CD4-positive, alpha-beta T cell treated with Interleukin-1 beta for 1 hour (primary cell): ENCODE results near the gene LGALS4.
"Not testable (repeated sequence)": the region's sequence is repeated elsewhere in the genome, so short reads cannot be mapped to it uniquely, and the experiment has no call there.

Source experiments
- DNase-seq, 2 donors: peaks; one replicate each; pipeline ENCODE4 v3.0.0-alpha.2; 2020 to 2022

LGALS4 gene

DNA sequence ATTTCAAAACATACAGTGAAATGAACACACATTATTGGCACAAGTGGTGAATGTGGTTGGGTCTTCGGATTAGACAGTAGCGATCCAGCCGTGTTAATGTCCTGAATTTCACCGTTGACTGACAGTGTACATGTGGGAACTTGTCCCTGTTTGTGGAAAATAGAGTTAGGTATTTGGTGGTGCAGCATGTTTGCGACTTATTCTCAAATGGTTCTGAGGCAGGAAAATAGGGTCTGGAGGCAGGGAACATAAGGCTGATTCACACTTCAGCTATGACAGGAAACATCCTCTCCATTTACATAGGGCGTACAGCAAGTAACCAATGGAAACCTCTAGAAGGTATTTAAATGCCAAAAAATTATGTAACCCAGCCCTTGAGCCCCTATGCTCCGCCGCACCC is 19.6 kb downstream of the LGALS4 start:
- DNase-seq = no peak

DNA sequence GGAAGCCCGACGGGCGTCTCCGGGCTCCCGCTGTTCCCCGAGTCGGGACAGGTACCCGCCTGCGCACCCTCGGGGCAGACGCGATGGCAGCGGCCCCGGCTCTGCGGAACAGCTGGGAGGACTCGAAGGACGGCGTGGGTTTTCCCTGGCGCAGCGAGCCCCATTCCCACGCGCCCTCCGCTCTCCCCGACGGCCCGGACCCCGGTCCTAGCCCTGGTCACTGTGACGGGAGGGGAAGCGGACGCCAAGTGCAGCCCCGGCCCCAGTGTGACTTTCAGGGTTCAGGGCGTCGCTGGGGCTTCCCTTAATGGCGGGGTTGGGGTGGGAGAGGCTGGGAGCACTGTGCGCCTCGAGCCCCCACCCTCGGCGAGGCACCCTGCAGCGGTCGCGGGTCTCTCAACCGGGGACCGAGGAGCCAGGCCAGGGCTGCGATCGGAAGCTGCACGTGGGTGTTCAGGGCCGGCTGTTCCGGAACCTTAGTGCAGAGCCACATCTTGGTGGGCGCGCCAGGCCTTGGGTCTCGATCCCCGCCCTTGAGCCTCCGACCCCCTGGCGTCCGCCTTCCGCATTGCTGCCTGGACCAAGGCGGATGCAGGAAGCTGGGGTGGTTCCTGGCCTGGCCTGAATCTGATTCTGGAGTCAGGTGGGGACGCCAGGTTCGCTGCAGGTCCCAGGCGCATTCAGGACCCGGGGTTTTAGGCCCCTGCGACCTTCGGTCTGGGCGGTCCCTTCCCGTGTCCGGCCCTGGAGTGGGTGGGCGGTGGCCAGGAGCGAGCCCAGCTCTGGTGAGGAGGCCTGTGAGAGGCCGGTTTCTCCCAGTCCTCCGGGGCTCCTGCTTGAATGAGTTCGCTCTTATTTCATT is 20.3 kb downstream of the LGALS4 start:
- DNase-seq = peak; percentile 39 to 46

DNA sequence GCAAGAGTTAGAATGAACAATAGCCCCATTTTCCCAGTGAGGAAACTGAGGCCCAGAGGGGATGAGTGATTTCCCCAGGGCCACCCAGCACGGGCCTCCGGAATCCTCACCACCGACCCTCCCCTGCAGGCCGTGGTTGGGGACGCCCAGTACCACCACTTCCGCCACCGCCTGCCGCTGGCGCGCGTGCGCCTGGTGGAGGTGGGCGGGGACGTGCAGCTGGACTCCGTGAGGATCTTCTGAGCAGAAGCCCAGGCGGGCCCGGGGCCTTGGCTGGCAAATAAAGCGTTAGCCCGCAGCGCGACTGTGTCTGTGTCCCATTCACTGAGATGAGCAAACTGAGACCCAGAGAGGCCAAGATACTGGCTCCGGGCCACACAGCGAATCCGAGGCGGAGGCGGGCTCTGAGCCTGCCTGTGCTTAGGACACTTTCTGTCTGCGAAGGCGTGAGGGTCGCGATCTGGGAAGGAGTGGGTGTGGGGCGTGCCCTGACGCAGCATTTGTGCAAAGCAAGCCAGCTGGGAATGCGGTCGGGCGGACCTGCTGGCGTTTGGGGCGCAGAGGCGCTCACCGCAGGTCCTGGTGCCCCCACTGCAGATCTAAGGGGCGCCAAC is 21.2 kb downstream of the LGALS4 start:
- not testable (repeated sequence) for DNase-seq

DNA sequence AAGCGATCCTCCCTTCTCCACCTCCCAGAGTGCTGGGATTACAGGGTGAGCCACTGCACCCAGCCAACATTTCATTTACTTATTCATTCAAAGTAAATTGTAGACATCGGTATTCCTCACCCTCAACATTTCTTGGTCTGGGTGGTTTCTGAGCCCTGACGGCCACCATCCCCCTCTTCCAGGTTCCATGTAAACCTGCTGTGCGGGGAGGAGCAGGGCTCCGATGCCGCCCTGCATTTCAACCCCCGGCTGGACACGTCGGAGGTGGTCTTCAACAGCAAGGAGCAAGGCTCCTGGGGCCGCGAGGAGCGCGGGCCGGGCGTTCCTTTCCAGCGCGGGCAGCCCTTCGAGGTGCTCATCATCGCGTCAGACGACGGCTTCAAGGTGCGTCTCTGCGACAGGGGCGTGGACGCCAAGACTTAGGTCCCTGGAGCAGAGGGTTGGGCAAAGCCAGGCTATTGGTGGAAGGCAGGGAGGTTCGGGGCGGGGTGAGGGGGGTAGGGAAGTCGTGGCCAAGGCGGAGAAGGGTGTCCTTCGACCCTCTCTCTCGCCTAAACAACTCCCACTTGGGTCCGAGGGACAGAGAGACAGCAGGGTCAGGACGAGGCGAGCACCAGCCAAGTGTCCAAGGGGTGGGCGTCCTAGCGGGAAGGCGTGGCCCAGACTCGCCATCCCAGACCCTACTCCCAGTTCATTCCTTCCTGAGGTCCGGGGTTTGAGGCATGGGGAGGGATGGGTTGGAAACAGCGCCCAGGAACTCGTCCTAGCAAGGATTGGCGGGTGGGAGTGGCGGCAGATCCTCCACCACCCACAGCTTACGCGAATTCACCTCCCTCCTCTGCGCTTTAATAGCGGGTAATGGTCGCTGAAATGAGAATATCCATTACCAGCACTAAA is 22.0 kb downstream of the LGALS4 start:
- DNase-seq = not testable (repeated sequence)

DNA sequence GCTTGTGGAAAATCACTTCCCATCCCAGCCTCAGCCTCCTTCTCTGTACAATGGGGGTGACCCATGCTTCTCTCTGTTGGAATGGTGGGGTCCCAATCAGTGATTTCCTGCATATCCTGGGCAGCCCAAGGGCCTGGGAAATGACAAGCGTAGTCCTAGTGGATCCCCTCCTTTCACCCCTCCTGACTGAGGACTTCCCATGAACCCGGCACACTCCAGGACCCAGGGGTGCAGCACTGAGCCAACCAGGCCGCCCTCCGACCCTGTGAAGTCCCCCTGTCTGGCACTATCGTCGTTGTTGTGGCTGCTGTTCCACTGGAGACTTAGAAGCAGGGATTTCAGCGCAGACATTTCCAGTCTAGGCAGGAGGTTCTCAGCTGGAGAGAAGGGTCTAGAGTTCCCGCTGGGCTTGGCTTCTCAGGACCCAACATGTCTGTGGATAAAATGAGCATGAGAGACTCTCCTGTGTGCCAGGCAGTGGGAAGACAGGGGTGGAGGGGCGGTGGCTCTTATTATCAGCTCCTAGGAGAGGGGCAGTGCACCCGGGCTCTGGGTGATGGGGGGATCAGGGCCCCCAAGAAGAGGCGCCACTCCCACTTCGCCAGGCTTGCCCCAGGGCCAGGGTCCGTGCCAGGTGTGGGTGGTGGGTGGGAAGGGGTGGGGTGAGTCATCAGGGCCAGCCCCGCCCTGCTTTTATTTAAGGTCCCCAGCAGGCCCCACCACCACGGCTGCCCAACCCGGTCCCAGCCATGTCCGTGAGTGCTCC is 24.1 kb downstream of the LGALS4 start, which contains the start of gene LGALS7B:
LGALS7B (plus strand) TSS at position 723 of the 766 bp plus-strand sequence; CDS start at position 750, 27 bp downstream.
- DNase-seq = no peak

DNA sequence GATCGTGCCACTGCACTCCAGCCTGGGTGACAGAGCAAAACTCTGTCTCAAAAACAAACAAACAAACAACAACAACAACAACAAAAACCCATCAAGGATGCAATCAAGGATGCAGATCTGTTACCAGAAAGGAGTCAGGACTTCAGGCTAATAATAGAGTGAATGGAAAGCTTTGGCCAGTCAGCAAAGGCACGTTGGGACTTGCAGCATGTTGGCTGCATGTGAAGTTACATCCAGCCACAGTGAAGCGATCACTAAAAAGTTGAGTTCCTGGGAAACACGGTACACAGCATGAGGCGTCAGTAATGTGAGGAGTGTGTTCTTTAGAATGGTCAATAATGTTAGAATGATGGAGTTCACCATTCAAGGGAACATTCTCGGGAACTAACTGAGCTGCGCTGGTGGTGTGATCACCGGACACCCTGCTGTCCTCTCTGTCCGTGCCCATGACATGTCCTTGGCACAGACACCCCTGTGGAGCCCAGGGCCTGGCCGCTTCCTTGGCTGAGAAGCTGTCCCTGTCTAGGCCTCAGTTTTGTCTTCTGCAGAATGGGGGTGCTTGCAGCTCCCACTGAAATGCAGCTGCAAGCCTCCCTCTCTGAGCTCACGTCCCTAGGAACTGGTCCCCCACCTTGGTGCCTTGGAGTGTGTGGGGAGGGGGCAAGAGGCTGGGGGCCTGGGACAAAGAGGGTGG is 26.0 kb downstream of the LGALS4 start:
- no peak for DNase-seq

DNA sequence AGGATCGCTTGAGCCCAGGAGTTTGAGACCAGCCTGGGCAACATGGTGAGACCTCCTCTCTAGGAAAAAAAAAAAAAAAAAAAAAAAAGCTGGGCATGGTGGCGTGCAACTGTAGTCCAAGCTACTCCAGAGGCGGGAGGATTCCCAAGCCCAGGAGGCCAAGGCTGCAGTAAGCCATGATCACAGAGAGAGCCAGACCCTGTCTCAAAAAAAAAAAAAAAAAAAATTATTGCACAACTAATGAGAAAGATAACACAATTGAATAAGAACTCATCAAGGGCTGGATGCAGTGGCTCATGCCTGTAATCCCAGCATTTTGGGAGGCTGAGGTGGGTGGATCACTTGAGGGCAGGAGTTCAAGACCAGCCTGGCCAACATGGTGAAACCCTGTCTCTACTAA is 26.7 kb downstream of the LGALS4 start:
- not testable (repeated sequence) for DNase-seq

DNA sequence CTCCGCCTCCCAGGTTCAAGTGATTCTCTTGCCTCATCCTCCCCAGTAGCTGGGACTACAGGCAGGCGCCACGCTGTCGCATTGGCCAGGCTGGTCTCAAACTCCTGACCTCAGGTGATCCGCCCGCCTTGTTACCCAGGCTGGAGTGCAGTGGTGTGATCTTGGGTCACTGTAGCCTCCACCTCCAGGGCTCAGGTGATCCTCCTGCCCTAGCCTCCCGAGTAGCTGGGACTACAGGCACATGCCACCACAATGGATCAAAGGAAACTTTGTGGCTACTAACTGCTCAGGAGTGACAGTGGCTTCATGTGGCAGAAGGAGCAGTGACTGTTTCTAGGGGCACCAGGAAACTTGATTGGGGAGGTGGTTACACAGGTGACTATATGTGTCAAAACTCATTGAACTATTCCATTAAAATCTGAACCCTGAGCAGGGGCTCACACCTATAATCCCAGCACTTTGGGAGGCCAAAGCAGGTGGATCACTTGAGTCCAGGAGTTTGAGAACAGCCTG is 27.5 kb downstream of the LGALS4 start:
- DNase-seq = no peak

DNA sequence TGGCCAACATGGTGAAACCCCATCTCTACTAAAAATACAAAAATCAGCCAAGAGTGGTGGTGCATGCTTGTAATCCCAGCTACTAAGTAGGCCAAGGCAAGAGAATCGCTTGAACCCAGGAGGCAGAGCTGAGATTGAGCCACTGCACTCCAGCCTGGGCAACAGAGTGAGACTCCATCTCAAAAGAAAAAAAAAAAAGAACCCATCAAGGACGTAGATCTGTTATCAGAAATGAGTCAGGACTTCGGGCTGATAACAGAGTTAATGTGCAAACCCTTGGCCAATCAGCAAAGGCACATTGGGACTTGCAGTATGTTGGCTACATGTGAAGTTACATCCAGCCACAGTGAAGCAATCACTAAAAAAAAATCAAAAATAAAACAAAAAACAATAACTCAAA is 28.5 kb downstream of the LGALS4 start:
- DNase-seq = no peak

DNA sequence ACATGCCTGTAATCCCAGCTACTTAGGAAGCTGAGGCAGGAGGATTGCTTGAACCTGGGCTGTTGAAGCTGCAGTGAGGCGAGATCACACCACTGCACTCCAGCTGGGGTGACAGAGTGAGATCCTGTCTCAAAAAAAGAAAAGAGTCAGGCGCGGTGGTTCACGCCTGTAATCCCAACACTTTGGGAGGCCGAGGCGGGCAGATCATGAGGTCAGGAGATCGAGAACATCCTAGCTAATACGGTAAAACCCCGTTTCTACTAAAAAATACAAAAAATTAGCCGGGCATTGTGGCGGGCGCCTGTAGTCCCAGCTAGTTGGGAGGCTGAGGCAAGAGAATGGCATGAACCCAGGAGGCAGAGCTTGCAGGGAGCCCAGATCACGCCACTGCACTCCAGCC is 30.5 kb downstream of the LGALS4 start:
- not testable (repeated sequence) for DNase-seq

DNA sequence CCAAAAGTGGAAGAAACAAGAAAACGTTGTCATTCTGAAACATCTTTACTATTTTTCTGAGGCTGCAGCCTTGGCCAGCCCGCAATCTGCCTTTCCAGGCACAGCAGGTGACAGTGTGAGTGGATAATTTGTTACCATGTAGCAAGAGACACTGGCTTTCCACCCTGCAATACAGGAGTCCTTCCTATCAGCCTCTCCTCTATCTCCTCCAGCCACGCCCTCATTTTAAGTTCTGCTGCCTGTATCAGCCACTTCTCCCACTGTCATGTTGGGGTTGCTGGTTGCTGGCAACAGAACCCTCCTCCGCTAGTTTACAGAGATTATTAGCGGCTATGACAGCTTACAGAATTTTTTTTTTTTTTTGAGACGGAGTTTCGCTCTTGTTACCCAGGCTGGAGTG is 31.7 kb downstream of the LGALS4 start:
- no peak for DNase-seq

DNA sequence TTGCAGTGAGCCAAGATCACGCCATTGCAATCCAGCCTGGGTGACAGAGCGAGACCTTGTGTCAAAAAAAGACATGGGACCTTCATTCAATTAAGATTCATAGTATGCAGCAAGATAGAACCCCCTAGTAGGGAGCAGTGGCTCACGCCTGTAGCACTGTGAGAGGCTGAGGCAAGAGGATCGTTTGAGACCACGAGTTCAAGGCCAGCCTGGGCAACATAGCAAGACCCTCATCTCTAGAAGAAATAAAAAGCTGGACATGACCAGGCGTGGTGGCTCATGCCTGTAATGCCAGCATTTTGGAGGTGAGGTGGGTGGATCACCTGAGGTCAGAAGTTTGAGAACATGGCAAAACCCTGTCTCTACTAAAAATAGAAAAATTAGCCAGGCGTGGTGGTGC is 32.3 kb downstream of the LGALS4 start:
- no peak for DNase-seq

DNA sequence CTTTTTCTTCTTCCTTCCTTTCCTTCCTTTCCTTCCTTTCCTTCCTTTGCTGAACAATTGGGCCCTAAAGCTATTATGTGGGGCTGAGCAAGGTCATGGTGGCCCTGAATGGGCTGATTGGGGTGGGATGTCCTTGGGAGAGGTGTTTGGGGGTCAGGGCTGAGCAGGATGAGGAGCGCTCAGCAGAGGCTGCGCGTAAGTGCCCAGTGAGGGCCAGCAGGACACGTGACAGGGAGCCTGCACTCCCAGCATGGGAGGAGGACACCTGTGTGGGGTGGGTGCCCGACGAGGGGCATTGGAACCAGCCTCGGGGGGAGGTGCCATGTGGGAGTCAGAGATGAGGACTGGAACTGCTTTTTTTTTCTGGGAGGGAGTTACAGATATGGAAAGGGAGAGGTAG is 34.0 kb downstream of the LGALS4 start:
- DNase-seq = no peak

DNA sequence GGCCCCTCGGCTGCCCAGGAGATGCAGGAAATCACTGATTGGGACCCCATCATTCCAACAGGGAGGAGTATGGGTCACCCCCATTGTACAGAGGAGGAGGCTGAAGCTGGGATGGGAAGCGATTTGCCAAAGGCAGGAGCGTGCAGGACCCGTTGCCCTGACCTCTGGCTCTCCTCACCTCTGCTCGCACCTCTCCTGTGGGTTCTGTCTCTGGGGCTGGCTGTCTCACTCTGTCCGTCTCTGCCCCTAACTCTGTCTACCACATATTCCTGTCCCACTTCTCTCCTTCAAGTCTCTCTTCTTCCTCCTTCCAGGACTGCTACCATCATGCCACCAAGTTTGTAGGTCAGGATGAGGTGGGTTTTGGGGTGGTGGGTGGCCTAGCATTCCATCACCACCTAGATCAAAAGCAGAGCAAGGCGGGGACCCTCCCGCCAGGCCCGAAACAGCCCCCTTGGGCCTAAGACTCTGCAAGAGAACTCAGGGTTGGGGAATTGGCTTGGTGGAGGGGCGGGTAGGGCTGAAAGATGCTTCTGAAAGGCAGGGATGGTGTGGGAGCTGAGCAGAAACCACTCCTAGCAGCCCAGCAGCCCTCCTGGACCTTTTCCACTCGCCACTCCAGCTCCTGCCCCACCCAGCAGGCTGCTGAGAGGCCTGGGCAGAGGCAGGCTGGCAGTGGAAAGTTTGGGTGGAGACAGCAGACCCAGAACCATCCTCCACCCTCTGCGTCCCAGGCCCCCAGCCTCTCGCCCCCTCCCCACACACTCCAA is 38.4 kb downstream of the LGALS4 start:
- DNase-seq = no peak

DNA sequence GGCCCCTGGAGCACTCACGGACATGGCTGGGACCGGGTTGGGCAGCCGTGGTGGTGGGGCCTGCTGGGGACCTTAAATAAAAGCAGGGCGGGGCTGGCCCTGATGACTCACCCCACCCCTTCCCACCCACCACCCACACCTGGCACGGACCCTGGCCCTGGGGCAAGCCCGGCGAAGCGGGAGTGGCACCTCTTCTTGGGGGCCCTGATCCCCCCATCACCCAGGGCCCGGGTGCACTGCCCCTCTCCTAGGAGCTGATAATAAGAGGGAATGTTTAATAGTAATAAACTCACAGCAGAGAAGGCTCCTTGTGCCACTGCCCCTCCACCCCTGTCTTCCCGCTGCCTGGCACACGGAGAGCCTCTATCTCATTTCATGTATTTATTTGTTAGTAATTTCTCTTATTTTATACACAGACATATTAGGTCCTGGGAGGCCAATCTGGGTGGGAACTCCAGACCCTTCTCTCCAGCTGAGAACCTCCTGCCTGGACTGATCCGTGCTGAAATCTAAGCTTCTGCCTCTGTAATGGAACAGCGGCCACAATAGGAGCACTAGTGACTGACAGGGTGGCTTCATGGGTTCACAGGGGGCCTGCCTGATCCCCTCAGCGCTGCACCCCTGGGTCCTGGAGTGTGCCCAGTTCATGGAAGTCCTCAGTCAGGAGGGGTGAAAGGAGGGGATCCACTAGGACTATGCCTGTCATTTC is 39.1 kb downstream of the LGALS4 start, which contains the start of gene LGALS7:
LGALS7 (minus strand) TSS at position 49 of the 709 bp plus-strand sequence; CDS start at position 24, 25 bp downstream.
- no peak for DNase-seq

DNA sequence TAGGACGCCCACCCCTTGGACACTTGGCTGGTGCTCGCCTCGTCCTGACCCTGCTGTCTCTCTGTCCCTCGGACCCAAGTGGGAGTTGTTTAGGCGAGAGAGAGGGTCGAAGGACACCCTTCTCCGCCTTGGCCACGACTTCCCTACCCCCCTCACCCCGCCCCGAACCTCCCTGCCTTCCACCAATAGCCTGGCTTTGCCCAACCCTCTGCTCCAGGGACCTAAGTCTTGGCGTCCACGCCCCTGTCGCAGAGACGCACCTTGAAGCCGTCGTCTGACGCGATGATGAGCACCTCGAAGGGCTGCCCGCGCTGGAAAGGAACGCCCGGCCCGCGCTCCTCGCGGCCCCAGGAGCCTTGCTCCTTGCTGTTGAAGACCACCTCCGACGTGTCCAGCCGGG is 41.2 kb downstream of the LGALS4 start:
- DNase-seq = not testable (repeated sequence)

DNA sequence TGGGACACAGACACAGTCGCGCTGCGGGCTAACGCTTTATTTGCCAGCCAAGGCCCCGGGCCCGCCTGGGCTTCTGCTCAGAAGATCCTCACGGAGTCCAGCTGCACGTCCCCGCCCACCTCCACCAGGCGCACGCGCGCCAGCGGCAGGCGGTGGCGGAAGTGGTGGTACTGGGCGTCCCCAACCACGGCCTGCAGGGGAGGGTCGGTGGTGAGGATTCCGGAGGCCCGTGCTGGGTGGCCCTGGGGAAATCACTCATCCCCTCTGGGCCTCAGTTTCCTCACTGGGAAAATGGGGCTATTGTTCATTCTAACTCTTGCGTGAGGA is 41.8 kb downstream of the LGALS4 start:
- DNase-seq = not testable (repeated sequence)

DNA sequence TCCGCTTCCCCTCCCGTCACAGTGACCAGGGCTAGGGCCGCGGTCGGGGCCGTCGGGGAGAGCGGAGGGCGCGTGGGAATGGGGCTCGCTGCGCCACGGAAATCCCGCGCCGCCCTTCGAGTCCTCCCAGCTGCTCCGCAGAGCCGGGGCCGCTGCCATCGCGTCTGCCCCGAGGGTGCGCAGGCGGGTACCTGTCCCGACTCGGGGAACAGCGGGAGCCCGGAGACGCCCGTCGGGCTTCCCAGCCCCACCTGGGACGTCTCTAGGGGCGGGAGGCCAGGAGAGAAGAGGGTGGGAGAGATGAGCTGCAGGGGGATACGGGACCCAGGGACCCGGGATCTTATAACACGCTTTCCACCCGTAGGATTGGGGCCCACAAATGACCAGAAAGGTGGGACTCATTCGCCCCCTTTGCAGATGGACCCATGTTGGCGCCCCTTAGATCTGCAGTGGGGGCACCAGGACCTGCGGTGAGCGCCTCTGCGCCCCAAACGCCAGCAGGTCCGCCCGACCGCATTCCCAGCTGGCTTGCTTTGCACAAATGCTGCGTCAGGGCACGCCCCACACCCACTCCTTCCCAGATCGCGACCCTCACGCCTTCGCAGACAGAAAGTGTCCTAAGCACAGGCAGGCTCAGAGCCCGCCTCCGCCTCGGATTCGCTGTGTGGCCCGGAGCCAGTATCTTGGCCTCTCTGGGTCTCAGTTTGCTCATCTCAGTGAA is 42.4 kb downstream of the LGALS4 start:
- DNase-seq = not testable (repeated sequence)

DNA sequence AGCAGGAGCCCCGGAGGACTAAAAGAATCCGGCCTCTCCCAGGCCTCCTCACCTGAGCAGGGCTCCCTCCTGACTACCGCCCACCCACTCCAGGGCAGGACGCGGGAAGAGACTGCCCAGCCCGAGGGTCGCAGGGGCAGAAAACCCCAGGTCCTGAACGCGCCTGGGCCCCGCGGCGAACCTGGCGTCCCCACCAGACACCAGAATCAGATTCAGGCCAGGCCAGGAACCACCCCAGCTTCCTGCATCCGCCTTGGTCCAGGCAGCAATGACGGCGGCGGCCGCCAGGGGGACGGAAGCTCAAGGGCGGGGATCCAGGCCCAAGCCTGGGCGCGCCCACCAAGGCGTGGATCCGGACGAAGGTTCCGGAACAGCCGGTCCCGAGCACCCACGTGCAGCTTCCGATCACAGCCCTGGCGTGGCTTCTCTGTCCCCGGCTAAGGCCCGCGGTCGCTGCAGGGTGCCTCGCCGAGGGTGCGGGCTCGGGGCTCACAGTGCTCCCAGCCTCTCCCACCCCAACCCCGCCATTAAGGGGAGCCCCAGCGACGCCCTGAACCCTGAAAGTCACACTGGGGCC is 43.0 kb downstream of the LGALS4 start:
- DNase-seq = peak; percentile 90 to 91
